ENCODE measurements around the gene SOBP. TPM values are rescaled to one million over a fixed set of nuclear protein-coding genes. Genes with fewer than 3 reads are reported as not detected.

Gene SOBP
- total RNA-seq, 1 donor from 2014 or later: 5.4 TPM

GRCh38 chr6:107648983-107649382, 159.1 kb downstream of the SOBP start:
- no peak for TF ChIP-seq CTCF (IDR thresholded peaks at IDR 0.05)
- no peak overlapping the region for H3K27ac ChIP-seq
- H3K4me1 ChIP-seq: no peaks in the 10 kb centered on the region
- intact Hi-C loops (cut with DNase I): no loop called here
- no peak for DNase-seq (ENCODE audit: low spot score in 2 of 2)
- H3K9me3 ChIP-seq: no peaks in the 10 kb centered on the region
- no peak overlapping the region for H3K4me3 ChIP-seq
- no peaks in the 10 kb centered on the region for H3K27me3 ChIP-seq
- H3K36me3 ChIP-seq: no peaks in the 10 kb centered on the region

GRCh38 chr6:107652526-107653182, 162.7 kb downstream of the SOBP start:
- Histone ChIP-seq H3K4me3 (no peak overlapping the region), H3K36me3 (no peaks in the 10 kb centered on the region), H3K9me3 (no peaks in the 10 kb centered on the region), H3K27ac (no peak overlapping the region), H3K4me1 (no peaks in the 10 kb centered on the region), H3K27me3 (no peaks in the 10 kb centered on the region)
- DNase-seq (ENCODE audit: low spot score in 2 of 2): no peak
- no peak for TF ChIP-seq CTCF (IDR thresholded peaks at IDR 0.05)
- intact Hi-C loops (cut with DNase I): no loop called here

- Histone ChIP-seq H3K27ac (no peak overlapping the region), H3K9me3 (no peaks in the 10 kb centered on the region), H3K27me3 (no peaks in the 10 kb centered on the region), H3K4me1 (no peaks in the 10 kb centered on the region), H3K4me3 (no peak overlapping the region), H3K36me3 (peaks cover 0 to 1% of the 10 kb centered on the region in 2 donors)
- no peak for TF ChIP-seq CTCF (IDR thresholded peaks at IDR 0.05)
- DNase-seq (ENCODE audit: low spot score in 2 of 2): no peak
- intact Hi-C loops (cut with DNase I): no loop called here
Measured at GRCh38 chr6:107653183-107653580, 163.3 kb downstream of the SOBP start.

DNA sequence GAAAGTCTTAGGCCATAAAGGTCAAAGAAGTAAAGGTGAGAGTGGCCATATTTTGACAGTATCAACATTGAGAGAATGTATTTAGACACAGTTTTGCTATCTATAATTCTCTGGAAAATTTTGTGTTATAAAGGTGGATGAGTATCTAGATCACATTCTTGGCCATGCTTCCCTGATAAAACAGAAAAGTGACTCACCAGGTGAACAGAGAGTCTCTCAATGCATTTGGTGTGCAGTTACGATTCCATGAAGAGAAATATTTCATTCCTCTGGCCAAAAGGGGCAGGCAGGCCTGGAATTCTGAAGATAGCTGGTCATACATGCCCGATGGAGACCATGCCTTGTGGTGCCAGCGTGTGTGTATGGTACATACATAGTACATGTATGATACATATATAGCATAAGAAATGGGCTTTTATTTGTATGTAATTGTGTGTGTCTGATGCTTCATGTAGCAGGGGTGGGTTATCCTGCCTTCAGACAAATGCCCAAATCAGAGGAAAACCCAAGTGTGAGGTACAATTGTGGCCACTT, 164.0 kb downstream of the SOBP start:
- intact Hi-C loops (cut with DNase I): no loop called here
- Histone ChIP-seq H3K4me1 (no peaks in the 10 kb centered on the region), H3K9me3 (no peaks in the 10 kb centered on the region), H3K27ac (no peak overlapping the region), H3K27me3 (no peaks in the 10 kb centered on the region), H3K4me3 (no peak overlapping the region), H3K36me3 (peaks cover 0 to 6% of the 10 kb centered on the region in 2 donors)
- no peak for DNase-seq (ENCODE audit: low spot score in 2 of 2)
- no peak for TF ChIP-seq CTCF (IDR thresholded peaks at IDR 0.05)

GRCh38 chr6:107654764-107655163, 164.8 kb downstream of the SOBP start:
- intact Hi-C loops (cut with DNase I): no loop called here
- Histone ChIP-seq H3K4me3 (no peak overlapping the region), H3K36me3 (peaks cover 0 to 6% of the 10 kb centered on the region in 2 donors), H3K9me3 (no peaks in the 10 kb centered on the region), H3K4me1 (no peaks in the 10 kb centered on the region), H3K27ac (no peak overlapping the region), H3K27me3 (no peaks in the 10 kb centered on the region)
- DNase-seq (ENCODE audit: low spot score in 2 of 2): no peak
- no peak for TF ChIP-seq CTCF (IDR thresholded peaks at IDR 0.05)

All from ascending aorta (tissue), 2 donors.